GM10266 (cell line): ENCODE data around the gene CCDC141.
"Not testable (repeated sequence)": the region's sequence is repeated elsewhere in the genome, so short reads cannot be mapped to it uniquely, and the experiment has no call there.

Experiments
- DNase-seq: peaks from one replicate; pipeline ENCODE4 v3.0.0; 2012; ENCODE audit errors: extremely low spot score
- TF ChIP-seq, protein P1 (sequence below): IDR thresholded peaks from 2 replicates; pipeline ENCODE4 v1.5.1; 2012; ENCODE audit warnings: mild to moderate bottlenecking, low read depth; ENCODE audit not compliant: control insufficient read depth, insufficient read depth; ENCODE audit errors: missing control alignments

CCDC141 gene

GRCh38 chr2:179057737-179058136, 7.8 kb upstream of the CCDC141 start:
- TF ChIP-seq, protein P1, sequence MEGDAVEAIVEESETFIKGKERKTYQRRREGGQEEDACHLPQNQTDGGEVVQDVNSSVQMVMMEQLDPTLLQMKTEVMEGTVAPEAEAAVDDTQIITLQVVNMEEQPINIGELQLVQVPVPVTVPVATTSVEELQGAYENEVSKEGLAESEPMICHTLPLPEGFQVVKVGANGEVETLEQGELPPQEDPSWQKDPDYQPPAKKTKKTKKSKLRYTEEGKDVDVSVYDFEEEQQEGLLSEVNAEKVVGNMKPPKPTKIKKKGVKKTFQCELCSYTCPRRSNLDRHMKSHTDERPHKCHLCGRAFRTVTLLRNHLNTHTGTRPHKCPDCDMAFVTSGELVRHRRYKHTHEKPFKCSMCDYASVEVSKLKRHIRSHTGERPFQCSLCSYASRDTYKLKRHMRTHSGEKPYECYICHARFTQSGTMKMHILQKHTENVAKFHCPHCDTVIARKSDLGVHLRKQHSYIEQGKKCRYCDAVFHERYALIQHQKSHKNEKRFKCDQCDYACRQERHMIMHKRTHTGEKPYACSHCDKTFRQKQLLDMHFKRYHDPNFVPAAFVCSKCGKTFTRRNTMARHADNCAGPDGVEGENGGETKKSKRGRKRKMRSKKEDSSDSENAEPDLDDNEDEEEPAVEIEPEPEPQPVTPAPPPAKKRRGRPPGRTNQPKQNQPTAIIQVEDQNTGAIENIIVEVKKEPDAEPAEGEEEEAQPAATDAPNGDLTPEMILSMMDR = no peak

DNA sequence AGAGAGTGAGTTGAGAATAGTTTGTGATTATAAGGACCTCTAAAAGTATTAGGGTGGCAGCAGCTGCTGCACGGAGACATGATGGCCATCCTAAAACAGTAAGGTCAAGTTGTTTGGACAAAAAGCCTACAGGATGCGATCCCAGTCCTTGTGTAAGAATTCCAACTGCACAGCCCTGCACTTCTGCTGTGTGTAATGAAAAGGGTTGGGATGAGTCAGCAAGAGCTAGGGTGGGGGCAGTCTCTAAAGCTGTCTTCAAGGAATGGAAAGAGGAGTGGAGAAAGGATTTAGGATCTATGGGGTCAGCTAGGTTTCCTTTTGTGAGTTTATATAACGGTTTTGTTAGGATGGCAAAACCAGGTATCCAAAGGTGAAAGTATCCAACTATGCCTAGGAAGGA, 3.6 kb upstream of the CCDC141 start:
- DNase-seq = not testable (repeated sequence)

More at GRCh38 chr2:179057737-179058136, 7.8 kb upstream of the CCDC141 start:
- DNase-seq = no peak

DNA sequence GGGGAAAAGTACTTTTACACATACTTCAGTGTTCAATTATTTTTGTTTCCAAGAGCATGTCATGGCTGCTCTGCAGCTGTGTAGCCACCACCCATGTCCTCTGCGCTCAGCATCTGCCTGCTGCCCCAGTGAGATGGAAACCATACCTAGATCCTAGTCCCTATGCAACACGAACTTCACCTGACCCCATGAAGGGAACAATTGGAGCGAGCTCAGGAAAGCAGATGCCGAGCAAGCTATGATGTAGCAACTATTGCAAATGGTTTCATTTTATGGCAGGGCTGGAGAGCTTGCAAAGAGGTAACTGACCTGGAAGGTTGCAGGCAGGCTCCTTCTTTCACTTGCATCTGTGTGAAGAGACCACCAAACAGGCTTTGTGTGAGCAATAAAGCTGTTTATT, 1.3 kb upstream of the CCDC141 start:
- TF ChIP-seq, protein P1 = no peak
- DNase-seq = no peak

DNA sequence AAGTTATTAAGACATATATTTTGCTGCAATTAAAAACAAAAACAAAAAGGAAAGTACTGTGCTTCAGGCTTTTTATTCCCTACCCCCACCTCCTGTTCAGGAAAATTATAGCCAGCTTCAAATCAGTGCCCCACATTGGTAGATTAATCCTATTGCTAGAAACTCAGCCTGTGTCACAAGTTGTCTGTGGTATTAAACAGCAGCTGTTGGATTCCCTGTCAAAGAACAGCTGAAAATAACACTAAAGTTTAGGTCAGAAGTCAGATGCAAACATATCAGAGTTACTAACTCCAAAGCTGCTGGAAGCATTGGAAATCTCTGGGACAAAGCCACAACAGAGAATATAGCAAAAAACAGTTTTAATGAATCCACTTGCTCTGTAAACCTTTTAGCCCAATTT, 818 bp upstream of the CCDC141 start:
- no peak for DNase-seq
- TF ChIP-seq, protein P1 = no peak

GRCh38 chr2:179049203-179049545, 763 bp downstream of the CCDC141 start:
- no peak for DNase-seq
- TF ChIP-seq, protein P1 = no peak

DNA sequence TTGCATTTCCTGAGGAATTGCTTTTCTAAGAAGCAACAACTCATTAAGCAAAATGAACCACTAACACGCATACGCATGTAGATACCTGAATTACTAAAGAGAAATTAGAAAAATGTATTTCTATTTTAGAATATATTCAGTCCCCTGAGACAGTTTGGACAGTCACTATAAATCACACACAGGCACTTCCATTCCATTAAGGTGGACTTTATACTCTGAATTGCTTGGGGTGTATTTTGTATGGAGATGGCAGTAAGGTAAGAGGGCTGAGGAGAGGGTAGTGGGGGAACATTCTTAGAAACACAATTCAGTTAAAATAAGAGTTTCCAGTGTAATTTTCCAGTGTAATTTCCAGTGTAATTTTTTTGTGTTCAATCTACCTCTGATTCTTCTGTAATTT, 1.8 kb downstream of the CCDC141 start:
- TF ChIP-seq, protein P1 = no peak
- DNase-seq = no peak

DNA sequence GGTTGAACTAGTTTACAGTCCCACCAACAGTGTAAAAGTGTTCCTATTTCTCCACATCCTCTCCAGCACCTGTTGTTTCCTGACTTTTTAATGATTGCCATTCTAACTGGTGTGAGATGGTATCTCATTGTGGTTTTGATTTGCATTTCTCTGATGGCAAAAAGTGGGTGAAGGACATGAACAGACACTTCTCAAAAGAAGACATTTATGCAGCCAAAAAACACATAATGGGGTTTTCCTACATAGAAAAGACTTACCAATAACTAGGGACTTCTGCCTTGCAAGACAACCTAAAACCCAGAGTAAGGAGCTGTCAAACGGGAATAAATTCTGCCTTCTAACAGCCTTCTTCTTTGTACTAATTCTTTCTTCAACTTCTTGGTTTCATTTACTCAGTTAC, 4.3 kb downstream of the CCDC141 start:
- not testable (repeated sequence) for DNase-seq

DNA sequence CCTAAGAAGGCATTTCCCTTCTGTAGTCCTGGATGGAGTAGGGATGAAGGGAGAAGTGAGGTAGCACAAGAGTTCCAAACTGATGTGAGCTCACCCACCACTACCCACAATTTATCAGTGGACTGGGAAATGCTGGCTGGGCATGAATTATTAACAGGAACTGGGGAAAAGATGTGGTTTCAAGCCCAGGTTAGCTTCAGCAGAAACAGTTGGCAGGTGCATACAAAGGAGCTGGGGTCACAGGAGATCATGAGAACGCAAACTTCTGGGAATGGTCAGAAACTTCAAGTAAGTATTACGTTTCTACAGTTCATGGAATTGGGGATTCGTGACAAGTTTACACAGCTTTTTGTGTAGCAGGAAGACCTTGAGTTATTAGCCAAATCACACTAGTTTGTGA, 5.4 kb downstream of the CCDC141 start:
- DNase-seq = no peak
- TF ChIP-seq, protein P1 = no peak
